ENCODE data around the gene DARS1. TPM values are rescaled to one million over a fixed set of nuclear protein-coding genes. Genes with fewer than 3 reads are reported as not detected.

The DARS1 gene
- total RNA-seq, 1 donor from 2014 or later: 52.3 TPM

DNA sequence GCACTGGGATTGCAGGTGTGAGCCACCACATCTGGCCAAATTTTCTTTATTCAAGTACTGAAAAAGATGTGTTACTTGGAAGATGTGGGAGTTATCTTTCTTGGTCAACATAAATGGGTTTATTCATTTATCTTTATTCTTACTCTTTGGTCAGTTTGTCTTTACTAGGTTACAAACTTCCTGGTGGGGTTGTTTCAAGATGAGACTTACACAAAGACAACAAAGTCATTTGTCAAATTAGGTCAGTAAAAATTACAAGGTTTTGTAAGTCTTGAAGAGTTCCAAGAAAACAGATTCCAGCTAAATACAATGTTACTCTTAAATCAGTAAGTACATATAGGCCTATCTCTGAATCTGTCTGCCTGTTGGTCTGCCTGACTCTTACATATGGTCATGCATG is 48.9 kb downstream of the DARS1 start:
- no peak overlapping the region for H3K27ac Mint-ChIP-seq (ENCODE audit: unreplicated experiment)
- TF ChIP-seq, protein P1, sequence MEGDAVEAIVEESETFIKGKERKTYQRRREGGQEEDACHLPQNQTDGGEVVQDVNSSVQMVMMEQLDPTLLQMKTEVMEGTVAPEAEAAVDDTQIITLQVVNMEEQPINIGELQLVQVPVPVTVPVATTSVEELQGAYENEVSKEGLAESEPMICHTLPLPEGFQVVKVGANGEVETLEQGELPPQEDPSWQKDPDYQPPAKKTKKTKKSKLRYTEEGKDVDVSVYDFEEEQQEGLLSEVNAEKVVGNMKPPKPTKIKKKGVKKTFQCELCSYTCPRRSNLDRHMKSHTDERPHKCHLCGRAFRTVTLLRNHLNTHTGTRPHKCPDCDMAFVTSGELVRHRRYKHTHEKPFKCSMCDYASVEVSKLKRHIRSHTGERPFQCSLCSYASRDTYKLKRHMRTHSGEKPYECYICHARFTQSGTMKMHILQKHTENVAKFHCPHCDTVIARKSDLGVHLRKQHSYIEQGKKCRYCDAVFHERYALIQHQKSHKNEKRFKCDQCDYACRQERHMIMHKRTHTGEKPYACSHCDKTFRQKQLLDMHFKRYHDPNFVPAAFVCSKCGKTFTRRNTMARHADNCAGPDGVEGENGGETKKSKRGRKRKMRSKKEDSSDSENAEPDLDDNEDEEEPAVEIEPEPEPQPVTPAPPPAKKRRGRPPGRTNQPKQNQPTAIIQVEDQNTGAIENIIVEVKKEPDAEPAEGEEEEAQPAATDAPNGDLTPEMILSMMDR (IDR thresholded peaks at IDR 0.05): no peak
- no peak overlapping the region for H3K4me3 Mint-ChIP-seq (ENCODE audit: unreplicated experiment)

DNA sequence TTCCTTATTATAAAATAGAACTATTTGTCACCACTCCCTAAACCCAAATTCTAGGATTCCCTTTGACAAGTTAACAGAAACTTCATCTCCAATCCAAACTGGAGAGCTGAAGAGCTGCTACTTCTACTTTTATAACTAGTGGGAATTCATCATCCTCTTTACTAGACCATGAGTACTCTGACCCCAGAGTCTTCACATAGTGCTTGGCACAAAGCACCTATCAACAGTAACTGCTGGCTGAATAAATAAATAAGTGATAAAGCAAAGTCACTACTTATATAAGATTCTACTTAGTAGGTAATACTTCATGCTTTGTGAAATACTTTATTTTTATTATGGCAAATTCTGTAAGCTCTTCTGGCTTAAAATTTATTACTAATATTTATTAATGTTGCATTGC is 49.5 kb downstream of the DARS1 start:
- Mint-ChIP-seq H3K4me3 (ENCODE audit: unreplicated experiment) (no peak overlapping the region), H3K27me3 (ENCODE audit: low read depth) (no peaks in the 10 kb centered on the region), H3K4me1 (ENCODE audit: low read depth) (no peaks in the 10 kb centered on the region), H3K9me3 (ENCODE audit: low read depth) (no peaks in the 10 kb centered on the region), H3K36me3 (ENCODE audit: low read depth) (peaks cover 29% of the 10 kb centered on the region), H3K27ac (ENCODE audit: unreplicated experiment) (no peak overlapping the region)
- TF ChIP-seq, protein P1 (IDR thresholded peaks at IDR 0.05): no peak
- no peak for DNase-seq (ENCODE audit: low spot score)

More for the DNA sequence above, 48.9 kb downstream of the DARS1 start:
- Mint-ChIP-seq H3K4me1 (ENCODE audit: low read depth) (no peaks in the 10 kb centered on the region), H3K27me3 (ENCODE audit: low read depth) (no peaks in the 10 kb centered on the region), H3K36me3 (ENCODE audit: low read depth) (peaks cover 28% of the 10 kb centered on the region), H3K9me3 (ENCODE audit: low read depth) (no peaks in the 10 kb centered on the region)
- DNase-seq (ENCODE audit: low spot score): no peak

DNA sequence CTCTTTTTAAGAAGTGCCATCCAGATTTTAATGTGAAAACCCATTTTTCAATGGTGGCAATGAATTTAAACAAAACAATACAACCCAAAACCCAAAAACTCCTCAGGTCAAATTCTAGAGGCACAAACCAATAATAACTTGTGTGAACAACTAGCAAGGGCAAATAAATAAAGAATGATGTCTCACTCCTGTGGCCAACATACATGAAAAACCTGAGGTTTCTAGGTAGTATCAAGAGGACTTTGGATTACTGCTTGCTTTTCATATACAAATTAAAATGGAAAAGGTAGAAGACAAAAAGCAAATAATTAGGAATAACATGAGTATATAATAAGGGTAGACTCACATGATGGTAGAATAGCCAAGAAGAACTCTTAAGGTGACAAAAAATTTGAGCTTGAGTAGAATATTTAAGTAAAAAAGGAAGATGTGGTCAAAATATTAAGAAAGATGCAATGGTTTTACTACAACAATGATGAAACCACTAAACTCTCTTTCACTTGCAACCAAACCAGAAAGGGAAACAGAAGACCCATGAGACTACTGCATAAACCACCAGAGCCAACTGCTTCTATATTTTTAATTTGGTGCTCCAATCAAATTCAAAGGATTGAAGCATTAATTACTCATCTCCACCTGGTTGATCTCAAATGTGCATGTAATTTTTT is 53.5 kb downstream of the DARS1 start:
- Mint-ChIP-seq H3K4me1 (ENCODE audit: low read depth) (peaks cover under 1% of the 10 kb centered on the region), H3K9me3 (ENCODE audit: low read depth) (no peaks in the 10 kb centered on the region), H3K27ac (ENCODE audit: unreplicated experiment) (no peak overlapping the region), H3K27me3 (ENCODE audit: low read depth) (no peaks in the 10 kb centered on the region), H3K36me3 (ENCODE audit: low read depth) (peaks cover 22% of the 10 kb centered on the region), H3K4me3 (ENCODE audit: unreplicated experiment) (no peak overlapping the region)
- TF ChIP-seq, protein P1 (IDR thresholded peaks at IDR 0.05): no peak
- no peak for DNase-seq (ENCODE audit: low spot score)

DNA sequence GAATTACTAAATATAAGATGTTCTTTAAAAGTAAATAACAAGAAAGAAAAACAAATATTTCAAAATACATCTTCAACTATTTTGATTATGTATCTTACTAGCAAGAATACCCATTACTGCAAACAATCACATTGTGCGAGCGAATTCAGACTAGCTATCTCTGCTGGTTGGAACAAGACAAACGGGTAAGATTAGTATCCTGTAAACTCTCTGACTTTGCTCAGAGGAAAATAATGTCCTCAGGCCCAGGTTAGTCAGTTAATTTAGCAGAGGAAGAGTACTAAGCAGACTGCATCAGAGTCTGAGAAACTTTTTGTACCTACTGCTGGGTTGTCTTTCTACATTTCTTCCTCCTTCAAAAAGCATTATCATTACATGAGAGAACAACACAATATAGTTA is 58.8 kb downstream of the DARS1 start:
- H3K27me3 Mint-ChIP-seq (ENCODE audit: low read depth): no peaks in the 10 kb centered on the region
- H3K36me3 Mint-ChIP-seq (ENCODE audit: low read depth): peaks cover 12% of the 10 kb centered on the region
- H3K4me1 Mint-ChIP-seq (ENCODE audit: low read depth): peaks cover 15% of the 10 kb centered on the region
- H3K4me3 Mint-ChIP-seq (ENCODE audit: unreplicated experiment): no peak overlapping the region
- TF ChIP-seq, protein P1 (IDR thresholded peaks at IDR 0.05): no peak
- H3K9me3 Mint-ChIP-seq (ENCODE audit: low read depth): no peaks in the 10 kb centered on the region
- H3K27ac Mint-ChIP-seq (ENCODE audit: unreplicated experiment): no peak overlapping the region
- DNase-seq (ENCODE audit: low spot score): no peak

DNA sequence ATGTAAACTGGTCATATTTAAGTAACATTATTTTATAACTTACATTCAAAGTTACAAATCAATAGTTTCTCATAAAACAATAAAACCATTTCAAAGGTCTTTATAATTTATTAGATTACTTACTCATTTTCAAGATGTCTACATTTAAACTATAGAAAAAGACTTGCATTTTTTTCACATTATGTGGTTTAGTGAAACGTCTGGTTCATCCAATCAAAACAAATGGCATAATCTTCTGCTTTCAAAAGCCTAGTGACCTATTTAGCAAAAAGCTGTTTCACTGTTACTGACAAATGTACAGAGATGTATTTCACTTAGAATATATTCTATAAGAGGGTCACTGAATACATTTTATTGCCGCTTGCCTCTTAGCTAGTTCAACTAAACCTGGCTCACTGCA is 59.9 kb downstream of the DARS1 start:
- no peak overlapping the region for H3K27ac Mint-ChIP-seq (ENCODE audit: unreplicated experiment)
- H3K4me1 Mint-ChIP-seq (ENCODE audit: low read depth): peaks cover 15% of the 10 kb centered on the region
- H3K27me3 Mint-ChIP-seq (ENCODE audit: low read depth): no peaks in the 10 kb centered on the region
- no peak for DNase-seq (ENCODE audit: low spot score)
- H3K36me3 Mint-ChIP-seq (ENCODE audit: low read depth): peaks cover 9% of the 10 kb centered on the region
- H3K4me3 Mint-ChIP-seq (ENCODE audit: unreplicated experiment): no peak overlapping the region
- TF ChIP-seq, protein P1 (IDR thresholded peaks at IDR 0.05): no peak
- H3K9me3 Mint-ChIP-seq (ENCODE audit: low read depth): no peaks in the 10 kb centered on the region

All from chondrocyte (in vitro differentiated cells).